Central memory CD4-positive, alpha-beta T cell (primary cell): ENCODE results near the gene DMD.
"Not testable (repeated sequence)": the region's sequence is repeated elsewhere in the genome, so short reads cannot be mapped to it uniquely, and the experiment has no call there.

Experiments
- DNase-seq: peaks from one replicate; pipeline ENCODE4 v3.0.0; 2022

DMD gene

DNA sequence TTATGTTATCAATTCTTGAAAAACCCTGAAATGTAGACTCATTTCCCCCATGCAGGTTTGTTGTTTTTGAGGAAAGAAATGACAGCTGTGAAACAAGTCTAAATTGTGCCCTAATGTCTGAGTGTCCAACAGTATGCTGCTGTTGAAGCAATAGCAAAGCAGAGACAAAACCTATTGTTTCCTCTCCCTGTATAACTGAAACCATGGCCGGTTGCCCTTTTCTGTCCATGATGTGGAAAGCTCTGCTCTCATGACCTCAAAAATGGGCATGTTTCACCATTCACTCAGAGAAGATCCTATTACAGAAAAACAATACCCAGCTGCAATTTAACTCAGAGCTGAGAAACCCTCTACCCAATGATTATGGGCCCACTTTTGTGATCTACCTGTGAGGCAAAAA is 1826.9 kb downstream of the DMD start:
- DNase-seq = no peak

DNA sequence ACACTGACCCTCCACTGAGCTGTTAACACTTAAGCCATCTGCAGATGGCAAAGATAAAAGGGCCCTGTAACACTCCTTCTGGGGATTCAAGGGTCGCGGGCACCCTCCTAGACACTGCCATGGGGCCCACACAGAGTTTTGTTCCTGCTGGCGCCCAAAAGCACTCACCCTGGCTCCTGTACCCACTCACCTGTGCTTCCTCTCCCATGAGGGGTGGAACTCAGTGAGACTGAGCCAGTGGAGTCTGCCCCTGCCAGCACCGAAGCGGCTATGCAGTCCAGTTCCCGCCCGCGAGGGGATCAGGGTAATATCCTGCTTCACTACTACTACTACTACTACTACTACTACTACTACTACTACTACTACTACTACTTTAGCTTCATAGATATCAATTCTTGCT is 1827.4 kb downstream of the DMD start:
- DNase-seq = no peak

DNA sequence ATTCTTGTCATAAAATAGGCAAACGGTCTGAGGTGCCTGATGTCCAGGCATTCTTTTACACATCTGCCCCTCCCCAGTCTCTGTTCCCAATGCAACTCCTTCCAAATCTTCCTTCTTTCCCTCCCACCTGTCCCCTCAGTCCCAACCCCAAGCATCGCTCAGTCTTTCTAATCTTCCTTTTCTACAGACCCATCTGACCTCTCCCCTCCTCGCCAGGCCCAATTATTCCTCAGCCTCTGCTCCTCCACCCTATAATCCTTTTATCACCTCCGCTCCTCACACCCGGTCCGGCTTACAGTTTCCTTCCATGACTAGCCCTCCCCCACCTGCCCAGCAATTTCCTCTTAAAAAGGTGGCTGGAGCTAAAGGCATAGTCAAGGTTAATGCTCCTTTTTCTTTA is 1832.4 kb downstream of the DMD start:
- DNase-seq = not testable (repeated sequence)

DNA sequence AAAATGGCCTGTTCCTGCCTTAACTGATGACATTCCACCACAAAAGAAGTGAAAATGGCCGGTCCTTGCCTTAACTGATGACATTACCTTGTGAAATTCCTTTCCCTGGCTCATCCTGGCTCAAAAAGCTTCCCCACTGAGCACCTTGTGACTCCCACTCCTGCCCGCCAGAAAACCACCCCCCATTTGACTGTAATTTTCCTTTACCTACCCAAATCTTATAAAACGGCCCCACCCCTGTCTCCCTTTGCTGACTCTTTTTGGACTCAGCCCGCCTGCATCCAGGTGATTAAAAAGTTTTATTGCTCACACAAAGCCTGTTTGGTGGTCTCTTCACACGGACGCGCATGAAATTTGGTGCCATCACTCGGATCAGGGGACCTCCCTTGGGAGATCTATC is 1833.5 kb downstream of the DMD start:
- not testable (repeated sequence) for DNase-seq

DNA sequence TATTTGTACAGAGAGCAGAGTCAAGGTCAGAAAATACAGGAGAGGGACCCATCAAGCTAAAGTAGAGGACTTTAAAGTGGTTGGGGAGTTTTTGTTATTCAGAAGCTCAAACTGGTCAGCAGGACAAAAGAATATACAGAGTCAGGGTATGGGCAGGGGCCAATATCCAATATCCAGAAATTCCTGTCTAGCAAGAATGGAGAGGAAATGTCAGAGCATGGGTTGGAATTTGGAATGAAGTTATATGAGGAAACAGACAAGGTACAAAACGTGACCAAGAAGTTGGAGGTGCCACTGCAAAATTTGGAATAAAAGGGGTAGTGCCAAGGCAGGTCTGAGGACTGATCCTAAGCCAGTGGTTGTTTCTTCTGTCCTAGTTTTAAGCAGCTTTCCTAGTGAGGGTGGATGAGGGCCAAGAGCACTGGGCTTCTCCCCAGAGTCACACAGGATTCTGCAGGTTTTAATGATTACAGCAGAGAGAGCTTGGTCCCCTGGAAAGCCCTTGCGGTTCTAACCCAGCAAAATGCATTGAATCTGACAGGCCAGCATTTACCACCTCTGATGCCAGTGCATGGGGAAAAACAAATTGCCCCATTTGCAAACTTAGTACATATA is 1834.8 kb downstream of the DMD start:
- DNase-seq = no peak

DNA sequence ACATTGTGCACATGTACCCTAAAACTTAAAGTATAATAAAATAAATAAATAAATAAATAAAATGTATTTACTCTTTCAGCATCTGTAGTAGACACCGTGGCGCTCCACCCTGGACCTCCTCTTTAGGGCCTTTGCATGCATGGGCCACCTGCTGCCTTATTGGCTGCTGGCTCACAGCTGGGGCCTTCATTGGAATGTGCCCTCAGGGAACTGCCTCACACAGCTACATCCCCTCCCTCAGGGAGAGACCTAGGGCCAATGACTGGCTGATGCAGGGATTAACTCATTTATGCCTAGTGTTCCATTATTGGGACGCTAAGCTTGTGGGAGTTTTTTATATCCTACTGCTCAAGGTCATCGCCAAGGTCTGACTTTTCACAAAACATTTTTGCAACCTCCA is 1836.6 kb downstream of the DMD start:
- DNase-seq = no peak

DNA sequence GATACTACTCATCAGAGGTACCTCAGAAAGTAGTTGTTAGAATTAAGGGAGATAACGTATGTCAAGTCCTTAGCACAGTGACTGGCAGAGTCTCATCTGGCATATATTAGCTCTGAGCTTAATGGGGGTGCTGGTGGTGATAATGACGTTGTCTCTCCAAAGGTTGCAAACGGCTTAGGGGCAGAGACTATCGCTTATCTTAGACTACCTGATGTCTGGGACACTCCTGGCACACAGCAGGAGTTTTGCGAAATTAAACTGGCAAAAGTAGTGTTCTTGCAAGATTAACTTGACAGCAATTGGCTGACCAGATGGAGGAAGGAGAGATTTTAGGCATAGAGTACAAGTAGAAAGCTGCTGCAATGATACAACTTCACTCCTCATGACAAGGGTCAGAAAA is 1839.4 kb downstream of the DMD start:
- no peak for DNase-seq

DNA sequence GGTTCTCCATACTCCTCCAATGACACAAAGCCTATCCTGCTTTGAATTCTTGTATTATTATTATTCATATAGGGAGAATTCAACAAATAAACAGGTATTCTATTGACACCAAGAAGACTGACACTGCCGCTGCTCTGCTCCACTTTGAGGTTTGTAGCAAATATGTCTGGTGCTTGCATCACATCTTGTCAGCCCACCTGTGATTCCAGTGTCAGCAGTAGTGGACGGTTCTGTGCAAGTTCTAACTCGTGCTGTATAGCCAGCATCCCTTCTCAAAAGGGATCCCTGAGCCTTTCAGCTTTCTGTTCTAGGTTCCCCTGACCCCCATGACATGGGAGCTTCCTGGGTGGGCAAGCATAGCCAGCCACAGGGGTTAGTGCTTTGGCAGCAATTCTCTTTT is 1843.5 kb downstream of the DMD start:
- DNase-seq = no peak

DNA sequence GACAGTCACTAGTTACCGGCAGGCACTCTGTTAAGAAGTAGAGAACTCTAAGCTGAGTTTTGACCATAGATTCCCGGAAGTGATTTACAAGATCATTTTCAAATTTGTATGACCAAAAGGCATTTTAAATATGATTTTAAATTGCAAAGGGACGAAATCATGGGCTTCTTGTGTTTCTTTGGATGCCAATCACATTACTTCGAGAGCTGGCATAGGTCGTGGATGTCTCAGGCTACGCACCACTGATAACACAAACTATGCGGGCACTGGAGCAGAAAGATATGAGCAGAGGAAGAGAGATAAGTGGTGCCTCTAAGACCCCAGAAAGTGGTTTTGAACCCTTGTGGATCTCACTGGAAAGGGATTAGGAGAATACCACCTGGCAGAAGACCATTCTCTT is 1845.3 kb downstream of the DMD start:
- no peak for DNase-seq

DNA sequence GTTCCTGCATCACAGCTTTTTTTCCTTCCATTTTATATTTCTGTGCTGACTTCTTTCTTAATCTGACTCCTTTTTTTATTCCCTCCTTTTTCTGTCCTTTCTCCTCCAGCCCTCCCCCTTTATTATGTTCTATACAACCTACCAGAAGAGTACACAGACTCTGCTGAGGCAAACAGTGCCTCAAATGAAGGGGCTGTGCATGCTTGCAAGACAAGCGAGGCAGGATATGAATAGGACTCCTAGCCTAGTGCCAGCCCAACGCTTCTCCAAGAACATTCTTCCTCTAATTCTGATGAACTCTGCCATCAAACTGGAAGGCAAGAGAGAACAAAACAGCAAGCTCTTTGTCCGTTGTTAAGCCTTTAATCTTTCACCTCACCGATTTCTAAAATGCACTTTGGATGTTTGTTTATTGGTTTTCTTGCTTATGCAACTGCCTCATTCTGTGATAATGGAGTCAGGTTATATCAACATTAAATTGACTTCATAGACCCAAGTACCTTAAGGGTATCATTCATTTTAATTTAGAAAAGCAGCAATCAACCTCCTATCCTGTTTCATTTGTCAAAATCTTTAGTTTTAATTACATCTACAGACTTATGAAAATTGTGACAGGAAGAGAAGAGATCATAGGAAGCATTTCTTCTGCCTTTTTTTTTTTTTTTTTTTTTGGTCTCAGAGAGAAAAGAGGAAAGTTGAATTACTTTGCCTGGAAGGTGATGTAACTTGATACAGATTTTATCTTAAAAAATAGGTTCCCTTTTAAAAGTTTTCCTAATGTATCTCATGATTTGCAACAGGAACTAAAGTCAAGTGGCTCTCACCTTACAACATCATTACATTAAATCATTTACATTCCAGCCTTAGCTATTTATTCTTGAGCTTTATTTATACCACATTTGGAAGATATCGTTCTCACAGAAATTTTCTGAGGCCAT is 1854.8 kb downstream of the DMD start:
- DNase-seq = no peak

DNA sequence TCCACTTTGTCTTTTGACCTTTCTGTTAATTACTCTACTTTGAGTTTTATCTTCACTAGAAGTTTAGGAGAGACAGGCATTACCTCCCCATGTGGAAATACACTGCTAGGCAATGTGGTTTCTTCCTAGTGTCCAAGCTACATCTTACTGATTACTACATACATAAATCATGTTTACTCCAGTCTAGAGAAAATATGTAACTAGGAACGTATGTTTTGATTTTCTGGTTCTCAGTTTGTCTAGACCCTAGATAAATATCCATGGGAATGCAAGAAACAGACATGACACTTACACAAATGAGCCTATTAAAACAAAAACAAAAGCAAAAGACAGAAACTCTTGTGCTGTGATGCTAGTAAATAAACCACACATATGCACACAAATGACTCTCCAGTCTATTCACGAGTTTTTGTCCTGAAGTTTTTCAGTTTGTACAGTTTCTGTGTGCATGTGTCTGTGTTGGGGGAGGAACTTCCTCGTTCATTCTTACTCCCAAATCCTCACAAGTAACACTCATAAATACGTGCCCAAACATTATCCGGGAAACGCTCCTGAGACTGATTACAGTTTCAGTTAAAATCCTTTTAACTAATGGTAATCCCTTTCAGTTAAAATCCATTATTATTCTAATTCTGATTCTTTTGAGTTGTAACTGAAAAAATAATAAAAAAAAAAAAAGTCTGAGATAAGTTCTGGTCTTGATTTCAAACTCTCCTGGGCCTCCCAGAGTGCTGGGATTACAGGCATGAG is 1856.0 kb downstream of the DMD start:
- DNase-seq = no peak

DNA sequence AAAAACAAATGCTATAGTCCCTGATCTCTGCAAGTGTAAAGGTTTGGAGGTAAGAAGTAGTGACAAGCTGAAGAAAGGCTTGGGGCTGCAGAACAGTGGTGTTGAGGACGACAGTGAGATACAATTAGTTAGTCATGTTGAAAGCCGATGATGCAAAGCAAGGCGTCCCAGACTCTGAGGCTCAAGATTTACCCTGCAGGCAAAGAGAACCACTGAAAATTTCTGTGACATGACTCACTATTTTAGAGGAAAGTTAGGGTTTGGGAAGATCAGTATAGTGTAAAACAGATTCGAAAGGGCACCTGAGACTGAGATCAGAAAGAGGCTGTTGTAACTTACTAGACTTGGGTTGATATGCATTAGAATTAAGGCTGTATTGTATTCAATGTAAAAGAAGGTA is 1858.3 kb downstream of the DMD start:
- DNase-seq = no peak

DNA sequence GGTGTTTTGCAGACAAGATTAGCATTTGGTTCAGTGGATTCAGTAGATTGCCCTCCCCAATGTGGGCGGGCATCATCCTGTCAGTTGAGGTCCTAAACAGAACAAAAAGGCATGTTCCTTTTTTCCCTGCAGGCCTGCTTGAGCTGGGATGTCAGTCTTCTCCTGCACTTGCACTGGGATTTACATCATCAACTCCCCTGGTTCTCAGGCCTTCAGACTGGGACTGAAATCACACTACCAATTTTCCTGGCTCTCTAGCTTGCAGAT is 1860.6 kb downstream of the DMD start:
- no peak for DNase-seq

DNA sequence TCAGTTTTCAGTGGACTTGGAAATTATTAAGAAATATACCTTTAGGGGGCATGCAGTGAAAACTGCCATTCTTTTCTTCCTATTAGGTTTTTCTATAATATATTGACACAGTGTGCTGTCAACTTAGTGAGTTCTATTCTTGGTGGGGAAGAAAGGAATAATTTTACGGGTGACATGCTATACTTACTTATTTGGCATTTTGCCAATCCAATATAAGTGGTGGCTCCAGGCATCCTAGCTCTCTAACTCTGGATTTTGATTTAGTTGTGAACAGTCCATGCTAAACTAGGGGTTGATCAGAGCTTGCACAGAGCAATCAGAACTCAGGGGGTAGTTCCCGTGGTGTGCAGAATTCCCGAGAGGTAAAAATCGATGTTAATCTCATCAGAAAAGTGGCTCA is 1861.8 kb downstream of the DMD start:
- DNase-seq = no peak

DNA sequence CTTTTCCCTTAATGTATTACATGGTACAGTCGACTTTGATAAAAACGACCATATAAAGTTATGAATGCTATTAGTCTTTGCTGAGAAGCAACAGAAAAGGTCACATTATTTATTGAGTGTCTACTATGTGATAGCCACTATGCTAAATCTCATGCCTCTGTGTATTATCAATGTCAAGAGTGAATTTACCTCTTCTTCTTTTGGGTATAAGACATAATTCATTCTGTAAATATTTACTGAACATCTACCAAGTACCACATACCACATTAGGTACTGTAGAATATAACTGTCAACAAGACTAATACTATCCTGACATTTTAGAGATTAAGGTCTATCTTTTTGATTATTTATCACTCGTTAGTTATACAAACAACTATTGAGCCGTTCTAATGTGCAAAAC is 1870.8 kb downstream of the DMD start:
- no peak for DNase-seq

DNA sequence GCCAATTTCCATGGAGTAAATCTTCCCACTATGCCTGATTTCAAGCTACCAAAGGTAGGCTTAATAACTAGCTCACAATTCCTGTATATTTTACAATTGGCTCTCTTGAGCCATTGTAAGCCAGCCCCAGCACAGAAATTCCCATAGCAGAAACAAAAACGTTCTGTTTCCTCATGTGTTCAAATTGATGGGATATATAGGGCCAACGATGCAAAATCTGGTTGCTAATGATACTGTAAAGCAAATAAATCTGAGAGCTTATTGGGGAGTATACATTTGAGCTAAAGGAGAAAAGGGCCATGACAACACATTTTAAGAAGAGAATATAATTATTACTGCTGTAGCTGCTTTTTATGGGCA is 1872.4 kb downstream of the DMD start:
- DNase-seq = no peak

DNA sequence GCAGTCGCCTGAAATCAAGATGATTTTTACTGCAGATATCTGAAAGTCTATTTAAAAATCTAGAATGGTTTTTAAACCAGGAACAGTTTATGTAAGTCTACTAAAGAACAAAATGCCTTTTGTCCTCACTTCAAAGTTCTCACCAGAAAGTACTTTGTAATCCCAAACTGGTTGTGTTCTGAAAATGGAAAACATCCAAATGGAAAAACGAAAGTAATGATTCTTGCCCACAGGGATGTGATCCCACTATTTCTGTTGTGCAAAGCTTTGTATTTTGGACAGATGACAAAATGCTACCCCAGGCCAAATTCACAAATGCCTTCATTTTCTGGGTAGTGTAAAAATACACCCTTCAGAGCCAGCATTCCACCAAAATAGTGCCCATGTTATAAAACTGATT is 1874.0 kb downstream of the DMD start:
- DNase-seq = no peak

DNA sequence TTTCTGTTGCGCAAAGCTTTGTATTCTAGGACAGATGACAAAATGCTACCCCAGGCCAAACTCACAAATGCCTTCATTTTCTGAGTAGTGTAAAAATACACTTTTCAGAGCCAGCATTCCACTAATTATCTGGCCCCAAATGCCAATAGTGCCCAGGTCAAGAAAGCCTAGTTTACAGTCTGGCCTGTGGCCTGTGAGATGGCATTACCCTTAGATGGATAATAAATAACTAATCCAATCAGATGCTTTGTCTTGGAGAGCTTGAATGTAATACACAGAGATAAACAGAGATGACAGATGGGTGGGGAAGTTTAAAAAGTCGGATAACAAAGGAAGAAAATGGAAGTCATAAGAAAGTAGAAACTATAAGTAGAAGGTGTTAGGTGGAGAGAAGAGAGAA is 1874.9 kb downstream of the DMD start:
- no peak for DNase-seq

DNA sequence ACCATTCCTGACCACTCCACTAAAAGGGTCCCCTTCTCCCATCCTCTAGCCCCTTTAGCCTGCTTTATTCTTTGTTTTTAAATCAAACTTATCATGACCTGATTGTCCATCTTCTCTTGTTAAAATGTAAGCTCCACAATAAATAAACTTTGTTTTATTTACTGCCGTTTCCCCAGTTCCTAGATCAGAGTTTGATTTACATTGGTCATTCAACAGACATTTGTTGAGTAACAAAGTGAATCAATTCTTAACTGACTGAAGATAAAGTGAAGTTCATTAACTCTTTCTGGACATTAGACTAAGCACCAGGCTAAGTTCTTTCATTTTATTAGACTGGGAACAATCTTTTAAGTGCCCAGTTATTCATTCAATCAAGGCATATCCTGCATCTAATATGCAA is 1876.4 kb downstream of the DMD start:
- DNase-seq = no peak

DNA sequence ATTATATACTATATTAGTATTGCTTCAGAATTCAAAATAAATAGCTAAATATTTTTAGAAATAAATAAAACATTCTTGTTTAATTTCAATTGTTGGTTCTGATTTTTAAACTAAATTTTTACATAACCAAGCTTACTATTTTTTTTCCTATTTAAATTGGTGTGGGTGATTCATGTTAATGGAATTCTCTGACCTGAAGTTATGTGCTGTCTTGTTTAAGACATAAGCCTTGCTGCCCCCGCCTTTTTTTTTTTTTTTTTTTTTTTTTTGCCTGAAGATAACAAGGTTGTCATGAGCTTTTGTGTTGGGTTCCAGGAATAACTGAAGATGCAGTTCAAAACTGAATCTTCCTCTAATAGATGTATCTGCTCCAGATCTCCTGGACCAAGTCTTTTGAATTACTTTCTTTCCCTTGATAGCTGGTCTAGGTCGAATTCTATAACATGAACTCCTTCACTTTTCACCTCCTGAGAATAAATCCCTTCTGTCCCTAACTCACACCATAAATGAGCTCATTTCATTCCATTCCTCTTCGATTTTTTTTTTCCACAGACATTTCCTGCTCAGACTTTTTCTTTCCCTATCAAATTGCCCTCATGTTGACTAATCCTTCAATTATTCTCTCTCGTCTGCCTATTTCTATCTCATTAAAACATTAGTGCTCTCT is 1878.1 kb downstream of the DMD start:
- DNase-seq = no peak

DNA sequence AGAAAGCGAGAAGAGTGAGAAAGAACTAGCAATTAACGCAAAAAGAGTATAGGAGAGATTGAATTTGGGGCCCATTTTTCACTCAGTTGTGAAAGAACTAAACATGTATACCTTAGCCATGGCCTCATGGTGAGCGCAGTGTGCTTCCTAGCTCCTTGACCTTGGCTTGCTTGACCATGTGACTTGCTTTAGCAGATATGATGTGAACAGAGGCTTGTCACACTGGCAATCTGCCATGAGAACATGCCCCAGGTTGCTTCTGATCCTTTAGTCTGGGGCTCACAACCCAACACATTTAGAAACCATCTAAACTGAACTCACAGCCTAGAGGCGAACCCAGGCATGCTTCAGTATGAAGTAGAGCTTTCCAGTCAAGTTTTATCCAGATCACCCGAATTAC is 1879.4 kb downstream of the DMD start:
- DNase-seq = no peak

DNA sequence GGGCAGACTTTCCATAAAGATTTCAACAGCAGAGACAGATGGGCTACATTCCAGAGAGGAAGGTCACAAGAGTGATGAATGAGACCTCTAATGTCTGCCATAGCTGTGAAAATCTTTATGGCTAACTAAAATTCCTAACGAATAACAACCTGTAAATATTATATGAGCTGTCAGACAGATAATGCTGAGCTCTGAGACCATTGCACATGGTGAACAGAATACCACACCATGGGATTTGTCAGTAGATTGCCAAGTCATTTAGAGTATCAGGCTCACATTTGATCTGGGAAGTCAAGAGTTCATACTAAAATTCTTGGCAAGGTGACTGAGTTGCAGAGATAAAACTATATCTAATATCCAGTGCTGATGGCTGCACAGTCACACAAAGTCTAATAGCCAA is 1880.3 kb downstream of the DMD start:
- no peak for DNase-seq

DNA sequence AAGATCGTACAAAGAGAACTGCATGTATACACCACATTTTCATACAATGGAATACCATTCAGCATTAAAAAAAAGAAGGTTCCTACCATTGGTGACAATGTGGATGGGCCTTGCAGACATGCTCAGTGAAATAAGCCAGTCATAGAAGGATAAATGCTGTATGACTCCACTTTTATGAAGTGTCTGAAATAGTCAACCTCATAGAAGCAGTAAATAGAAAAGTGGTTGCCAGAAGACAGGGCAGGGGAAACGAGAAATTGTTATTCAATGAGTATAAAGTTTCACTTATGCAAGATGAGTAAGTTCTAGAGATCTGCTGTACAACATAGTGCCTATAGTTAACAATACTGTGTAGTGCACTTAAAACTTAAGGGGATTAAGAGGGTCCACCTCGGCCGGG is 1882.1 kb downstream of the DMD start:
- DNase-seq = no peak

DNA sequence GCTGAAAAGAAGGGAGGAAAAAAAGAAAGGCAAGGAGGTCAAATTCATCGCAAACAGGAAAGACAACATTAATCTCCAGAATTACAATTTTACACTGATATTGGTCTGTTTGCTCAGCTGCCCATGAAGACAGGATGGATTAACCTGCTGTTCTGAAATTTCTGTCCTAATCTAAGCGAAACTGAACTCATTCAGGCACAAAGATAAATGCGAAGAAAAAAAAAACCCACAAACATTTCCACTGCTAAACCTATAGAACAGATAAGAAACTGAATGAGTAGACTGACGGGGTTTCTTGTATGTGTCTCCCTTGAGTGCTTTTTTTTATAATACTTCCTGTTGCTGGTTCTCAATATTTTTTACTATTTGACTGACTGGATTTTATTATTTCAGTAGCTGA is 1887.7 kb downstream of the DMD start:
- DNase-seq = no peak
